Measurements from ENCODE around the gene COL4A4.
"Not testable (repeated sequence)": the region's sequence is repeated elsewhere in the genome, so short reads cannot be mapped to it uniquely, and the experiment has no call there.

COL4A4 gene

GRCh38 chr2:227106845-227107759 lies 56.9 kb downstream of the COL4A4 start:
- peak; percentile 54 to 70 for DNase-seq

- DNase-seq: peak in 1 of 2 experiments; percentile 65
These were observed 60.4 kb downstream of the COL4A4 start for GRCh38 chr2:227103583-227103982.

GRCh38 chr2:227099340-227099739 lies 64.7 kb downstream of the COL4A4 start:
- no peak for DNase-seq

GRCh38 chr2:227098162-227098515 lies 65.9 kb downstream of the COL4A4 start:
- DNase-seq: no peak

- DNase-seq: no peak
These were observed 66.4 kb downstream of the COL4A4 start for GRCh38 chr2:227097495-227098161.

- no peak for DNase-seq
These were observed 68.7 kb downstream of the COL4A4 start for GRCh38 chr2:227095346-227095745.

GRCh38 chr2:227082286-227082685 lies 81.7 kb downstream of the COL4A4 start:
- no peak for DNase-seq

GRCh38 chr2:227079726-227080125 lies 84.3 kb downstream of the COL4A4 start:
- DNase-seq: no peak

- DNase-seq: not testable (repeated sequence)
These were observed 98.9 kb downstream of the COL4A4 start for GRCh38 chr2:227065065-227065464.

GRCh38 chr2:227058888-227059399 lies 105.1 kb downstream of the COL4A4 start:
- no peak for DNase-seq

- no peak for DNase-seq
These were observed 106.1 kb downstream of the COL4A4 start for GRCh38 chr2:227057743-227058447.

- DNase-seq: no peak
These were observed 106.9 kb downstream of the COL4A4 start for GRCh38 chr2:227057060-227057459.

GRCh38 chr2:227054006-227054405 lies 110.0 kb downstream of the COL4A4 start:
- DNase-seq: no peak

- peak; percentile 93 to 98 for DNase-seq
These were observed 111.1 kb downstream of the COL4A4 start for GRCh38 chr2:227052879-227053278.

GRCh38 chr2:227043981-227044380 lies 120.0 kb downstream of the COL4A4 start:
- DNase-seq: no peak

GRCh38 chr2:227038550-227039189 lies 125.3 kb downstream of the COL4A4 start:
- peak; percentile 18 to 61 for DNase-seq

GRCh38 chr2:227036527-227036926 lies 127.5 kb downstream of the COL4A4 start:
- no peak for DNase-seq

GRCh38 chr2:227035711-227036367 lies 128.2 kb downstream of the COL4A4 start:
- DNase-seq: no peak

- DNase-seq: peak; percentile 9 to 26
These were observed 130.4 kb downstream of the COL4A4 start for GRCh38 chr2:227033471-227034148.

- DNase-seq: no peak
These were observed 132.6 kb downstream of the COL4A4 start for GRCh38 chr2:227031379-227031778.

- no peak for DNase-seq
These were observed 133.2 kb downstream of the COL4A4 start for GRCh38 chr2:227030789-227031188.

Data from NCI-H2081 (cell line).